ENCODE measurements around the gene SETD7.

SETD7 gene

DNA sequence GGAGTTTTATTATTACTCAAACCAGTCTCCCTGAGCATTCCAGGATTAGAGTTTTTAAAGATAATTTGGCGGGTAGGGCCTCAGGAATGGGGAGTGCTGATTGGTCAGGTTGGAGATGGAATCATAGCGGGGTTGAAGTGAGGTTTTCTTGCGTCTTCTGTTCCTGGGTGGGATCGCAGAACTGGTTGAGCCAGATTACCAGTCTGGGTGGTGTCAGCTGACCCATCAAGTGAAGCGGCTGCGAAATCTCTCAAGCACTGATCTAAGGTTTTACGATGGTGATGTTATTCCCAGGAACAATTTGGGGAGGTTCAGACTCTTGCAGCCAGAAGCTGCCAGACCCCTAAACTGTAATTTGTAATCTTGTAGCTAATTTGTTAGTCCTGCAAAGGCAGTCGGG is 25.1 kb upstream of the SETD7 start:
- no peak overlapping the region for H3K27ac ChIP-seq
- H3K4me3 ChIP-seq (ENCODE audit: low read depth, low read length), result no peak overlapping the region
- no peak overlapping the region for H2AFZ ChIP-seq
- no peaks in the 10 kb centered on the region for H3K4me1 ChIP-seq
- H3K4me2 ChIP-seq (ENCODE audit: low read length), result no peak overlapping the region
- H3K79me2 ChIP-seq, result no peaks in the 10 kb centered on the region
- TF ChIP-seq, protein P1, sequence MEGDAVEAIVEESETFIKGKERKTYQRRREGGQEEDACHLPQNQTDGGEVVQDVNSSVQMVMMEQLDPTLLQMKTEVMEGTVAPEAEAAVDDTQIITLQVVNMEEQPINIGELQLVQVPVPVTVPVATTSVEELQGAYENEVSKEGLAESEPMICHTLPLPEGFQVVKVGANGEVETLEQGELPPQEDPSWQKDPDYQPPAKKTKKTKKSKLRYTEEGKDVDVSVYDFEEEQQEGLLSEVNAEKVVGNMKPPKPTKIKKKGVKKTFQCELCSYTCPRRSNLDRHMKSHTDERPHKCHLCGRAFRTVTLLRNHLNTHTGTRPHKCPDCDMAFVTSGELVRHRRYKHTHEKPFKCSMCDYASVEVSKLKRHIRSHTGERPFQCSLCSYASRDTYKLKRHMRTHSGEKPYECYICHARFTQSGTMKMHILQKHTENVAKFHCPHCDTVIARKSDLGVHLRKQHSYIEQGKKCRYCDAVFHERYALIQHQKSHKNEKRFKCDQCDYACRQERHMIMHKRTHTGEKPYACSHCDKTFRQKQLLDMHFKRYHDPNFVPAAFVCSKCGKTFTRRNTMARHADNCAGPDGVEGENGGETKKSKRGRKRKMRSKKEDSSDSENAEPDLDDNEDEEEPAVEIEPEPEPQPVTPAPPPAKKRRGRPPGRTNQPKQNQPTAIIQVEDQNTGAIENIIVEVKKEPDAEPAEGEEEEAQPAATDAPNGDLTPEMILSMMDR (IDR thresholded peaks at IDR 0.05), result no peak
- H3K9me3 ChIP-seq (ENCODE audit: control insufficient read depth, low read length), result no peaks in the 10 kb centered on the region
- H3K36me3 ChIP-seq (ENCODE audit: control insufficient read depth, insufficient read depth, low read length), result no peaks in the 10 kb centered on the region
- no peak overlapping the region for H3K9ac ChIP-seq
- no peaks in the 10 kb centered on the region for H3K27me3 ChIP-seq (ENCODE audit: control insufficient read depth, insufficient read depth, low read length)

DNA sequence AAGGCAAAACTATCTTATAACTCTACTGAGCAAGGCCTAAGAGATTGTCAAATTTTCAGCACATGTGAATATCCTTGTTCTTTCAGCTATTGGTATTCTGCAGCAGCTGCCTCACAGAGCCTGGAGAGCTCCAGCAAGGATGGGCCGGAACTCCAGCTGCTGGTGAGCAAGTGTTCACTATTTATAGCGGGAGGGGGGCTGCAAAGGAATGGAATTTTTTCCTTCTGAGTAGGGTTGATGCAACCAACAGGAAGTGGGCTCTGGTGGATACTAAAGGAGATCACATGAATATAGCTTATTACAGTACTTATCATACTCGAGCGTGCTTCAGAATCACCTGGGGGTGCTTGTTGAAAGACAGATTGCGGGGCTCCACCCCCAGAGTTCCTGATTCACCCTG is 20.2 kb upstream of the SETD7 start:
- no peak overlapping the region for H3K27ac ChIP-seq
- no peaks in the 10 kb centered on the region for H3K79me2 ChIP-seq
- no peak overlapping the region for H3K4me2 ChIP-seq (ENCODE audit: low read length)
- no peaks in the 10 kb centered on the region for H3K36me3 ChIP-seq (ENCODE audit: control insufficient read depth, insufficient read depth, low read length)
- TF ChIP-seq, protein P1 (IDR thresholded peaks at IDR 0.05), result no peak
- H3K9me3 ChIP-seq (ENCODE audit: control insufficient read depth, low read length), result no peaks in the 10 kb centered on the region
- H3K4me1 ChIP-seq, result no peaks in the 10 kb centered on the region
- H2AFZ ChIP-seq, result no peak overlapping the region
- no peak overlapping the region for H3K4me3 ChIP-seq (ENCODE audit: low read depth, low read length)
- H3K27me3 ChIP-seq (ENCODE audit: control insufficient read depth, insufficient read depth, low read length), result no peaks in the 10 kb centered on the region
- H3K9ac ChIP-seq, result no peak overlapping the region

DNA sequence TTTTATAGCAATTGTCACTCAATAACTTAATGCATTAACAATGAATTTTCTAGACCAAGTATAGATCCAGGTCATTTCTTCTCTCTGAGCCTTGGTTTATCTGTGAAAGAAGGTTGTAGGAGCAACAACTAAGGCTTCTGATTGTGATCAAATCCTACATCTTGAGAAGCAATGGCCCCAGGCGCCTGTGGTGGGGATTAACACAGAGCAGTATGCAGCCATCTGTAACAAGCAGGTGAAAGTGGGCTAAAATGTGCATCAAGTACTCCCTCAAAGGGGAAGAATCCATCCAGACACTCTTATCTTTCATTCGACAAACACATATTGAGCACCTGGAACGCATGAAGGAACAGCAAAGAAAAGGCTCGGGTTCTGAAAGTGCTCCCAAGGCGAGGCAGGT is 19.1 kb upstream of the SETD7 start:
- Histone ChIP-seq H3K27me3 (ENCODE audit: control insufficient read depth, insufficient read depth, low read length) (no peaks in the 10 kb centered on the region), H3K9ac (no peak overlapping the region), H2AFZ (no peak overlapping the region), H3K4me3 (ENCODE audit: low read depth, low read length) (no peak overlapping the region), H3K4me1 (no peaks in the 10 kb centered on the region), H3K36me3 (ENCODE audit: control insufficient read depth, insufficient read depth, low read length) (no peaks in the 10 kb centered on the region), H3K27ac (no peak overlapping the region), H3K4me2 (ENCODE audit: low read length) (no peak overlapping the region), H3K79me2 (no peaks in the 10 kb centered on the region), H3K9me3 (ENCODE audit: control insufficient read depth, low read length) (no peaks in the 10 kb centered on the region)
- TF ChIP-seq, protein P1 (IDR thresholded peaks at IDR 0.05), result no peak

DNA sequence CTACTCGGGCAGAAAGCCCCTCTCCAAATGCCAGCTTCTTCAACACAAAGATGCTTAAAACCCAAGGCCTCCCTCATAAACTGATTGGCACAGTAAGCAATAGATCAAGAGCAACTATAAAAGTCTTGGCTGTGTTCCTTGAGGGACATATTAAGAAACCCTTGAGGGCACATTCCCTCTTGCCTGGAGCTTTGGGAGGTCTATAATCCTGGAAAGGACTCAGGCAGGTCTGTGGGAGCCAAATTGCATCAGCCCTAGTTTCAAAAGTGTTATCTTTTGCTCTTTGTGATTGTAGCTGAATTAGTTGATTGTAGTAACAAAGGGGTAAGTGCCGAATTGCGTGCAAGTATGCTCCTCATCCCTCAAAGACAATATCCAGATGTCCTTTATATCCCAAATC is 18.6 kb upstream of the SETD7 start:
- Histone ChIP-seq H3K9me3 (ENCODE audit: control insufficient read depth, low read length) (no peaks in the 10 kb centered on the region), H3K4me2 (ENCODE audit: low read length) (no peak overlapping the region), H3K36me3 (ENCODE audit: control insufficient read depth, insufficient read depth, low read length) (no peaks in the 10 kb centered on the region), H3K4me1 (no peaks in the 10 kb centered on the region), H2AFZ (no peak overlapping the region), H3K4me3 (ENCODE audit: low read depth, low read length) (no peak overlapping the region), H3K27ac (no peak overlapping the region), H3K9ac (no peak overlapping the region), H3K27me3 (ENCODE audit: control insufficient read depth, insufficient read depth, low read length) (no peaks in the 10 kb centered on the region), H3K79me2 (no peaks in the 10 kb centered on the region)
- TF ChIP-seq, protein P1 (IDR thresholded peaks at IDR 0.05), result no peak

DNA sequence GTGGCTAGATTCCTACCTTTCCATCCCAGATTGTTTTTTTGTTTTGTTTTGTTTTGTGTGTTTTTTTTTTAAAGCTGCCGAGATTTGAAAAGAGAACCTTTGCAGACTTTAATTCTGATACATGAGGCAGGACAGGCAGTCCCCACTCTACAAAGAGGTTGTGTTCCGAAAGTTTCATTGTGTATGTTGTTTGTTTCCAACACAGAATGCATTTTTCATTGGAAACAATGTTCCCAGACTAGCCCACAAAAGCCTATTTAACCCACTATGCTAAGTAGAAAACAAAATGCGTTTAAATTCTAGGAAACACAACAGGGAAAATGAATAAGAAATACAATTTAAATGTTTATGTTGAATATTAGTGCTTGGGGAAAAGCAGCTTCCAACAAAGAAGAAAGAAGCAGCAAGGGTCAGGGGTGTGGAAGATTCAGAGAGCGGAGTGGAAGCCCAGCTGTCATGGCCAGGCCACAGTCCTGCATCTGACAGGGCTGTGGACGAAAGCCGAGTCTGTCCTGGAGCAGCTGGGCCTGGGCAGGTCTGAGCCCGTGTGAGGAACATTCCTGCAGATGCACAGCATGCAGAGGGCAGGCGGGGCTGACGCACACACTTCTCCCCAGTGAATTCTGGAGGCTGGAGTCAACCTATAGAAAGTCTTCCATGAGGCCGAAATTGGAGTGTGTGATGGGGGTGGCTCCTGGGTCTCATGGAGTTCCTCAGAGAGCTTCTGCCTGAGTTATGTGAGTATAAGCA is 12.4 kb upstream of the SETD7 start:
- Histone ChIP-seq H3K9ac (no peak overlapping the region), H2AFZ (no peak overlapping the region), H3K27ac (no peak overlapping the region), H3K4me3 (ENCODE audit: low read depth, low read length) (no peak overlapping the region), H3K9me3 (ENCODE audit: control insufficient read depth, low read length) (no peaks in the 10 kb centered on the region), H3K4me2 (ENCODE audit: low read length) (no peak overlapping the region), H3K27me3 (ENCODE audit: control insufficient read depth, insufficient read depth, low read length) (no peaks in the 10 kb centered on the region), H3K79me2 (no peaks in the 10 kb centered on the region), H3K4me1 (no peaks in the 10 kb centered on the region), H3K36me3 (ENCODE audit: control insufficient read depth, insufficient read depth, low read length) (no peaks in the 10 kb centered on the region)
- TF ChIP-seq, protein P1 (IDR thresholded peaks at IDR 0.05), result no peak
